HG03558 (cell line): ENCODE measurements around the gene OSBPL1A.

Experiments used
- ATAC-seq: cut with Tn5 transposase; IDR thresholded peaks from one replicate; pipeline ENCODE4 v1.9.1; 2021; ENCODE audit warnings: moderate number of reproducible peaks; ENCODE audit not compliant: unreplicated experiment; ENCODE audit errors: extremely low read depth

The OSBPL1A gene

DNA sequence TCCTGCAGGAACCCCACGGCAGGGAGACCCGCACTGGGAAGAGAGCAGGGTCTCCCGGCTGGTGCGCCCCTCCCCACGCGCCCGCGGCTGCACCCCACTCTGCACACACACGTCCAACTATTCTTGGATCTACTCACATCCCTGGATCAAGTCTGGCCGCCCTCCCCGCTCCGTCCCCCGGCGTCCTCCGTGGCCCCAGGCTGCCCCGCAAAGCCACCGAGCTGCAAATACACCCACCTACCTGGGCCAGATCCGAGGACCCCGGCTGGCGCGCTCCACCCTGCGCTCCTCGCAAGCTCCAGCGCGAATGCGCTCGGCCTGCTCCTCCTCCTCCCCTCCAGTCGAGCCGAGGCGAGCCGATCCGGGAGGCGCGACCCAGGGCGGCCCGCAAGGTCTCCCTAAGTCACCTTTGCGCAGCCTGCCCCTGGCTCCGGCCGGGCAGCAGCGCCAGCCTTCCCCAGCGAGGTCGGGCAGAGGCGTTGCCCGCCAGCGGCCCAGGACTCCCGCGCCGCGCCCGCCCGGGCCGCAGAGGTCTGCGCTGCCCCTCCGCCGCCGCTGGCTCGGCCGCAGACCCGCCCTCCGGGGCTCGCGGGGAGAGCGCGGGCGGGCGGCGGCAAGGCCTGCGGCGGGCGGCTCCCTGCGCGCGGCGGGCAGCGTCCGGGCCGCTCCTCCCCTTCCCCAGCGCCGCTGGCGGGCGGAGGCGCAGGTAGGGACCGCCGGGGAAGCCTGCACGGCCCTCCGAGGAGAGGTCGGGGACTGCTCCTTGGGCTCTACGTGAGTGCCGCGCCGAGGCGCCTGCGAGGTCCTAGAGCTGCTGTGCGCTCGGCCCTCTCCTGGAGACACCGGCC lies 126.0 kb downstream of the OSBPL1A start:
- ATAC-seq = no peak

GRCh38 chr18:24270937-24271380 lies 126.7 kb downstream of the OSBPL1A start:
- no peak for ATAC-seq

- ATAC-seq = no peak
These were observed 127.2 kb downstream of the OSBPL1A start for GRCh38 chr18:24270358-24270936.

- ATAC-seq = no peak
These were observed 128.7 kb downstream of the OSBPL1A start for GRCh38 chr18:24268784-24269550.

DNA sequence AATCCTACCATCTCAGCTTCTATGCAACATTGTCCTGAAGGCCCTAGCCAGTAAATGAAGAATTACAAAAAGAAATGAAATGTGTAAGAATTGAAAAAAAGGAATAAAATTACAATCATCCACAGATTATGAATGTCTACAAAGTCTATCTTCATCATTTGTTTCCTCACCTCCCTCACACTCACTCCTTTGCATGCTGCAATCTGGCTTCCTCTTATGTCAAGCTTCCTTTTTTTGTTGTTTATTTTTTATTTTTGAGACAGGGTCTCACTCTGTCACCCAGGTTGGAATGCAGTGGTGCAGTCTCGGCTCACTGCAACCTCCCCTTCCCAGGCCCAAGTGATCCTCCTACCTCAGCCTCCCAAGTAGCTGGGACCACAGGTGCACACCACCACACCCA lies 129.7 kb downstream of the OSBPL1A start:
- no peak for ATAC-seq

DNA sequence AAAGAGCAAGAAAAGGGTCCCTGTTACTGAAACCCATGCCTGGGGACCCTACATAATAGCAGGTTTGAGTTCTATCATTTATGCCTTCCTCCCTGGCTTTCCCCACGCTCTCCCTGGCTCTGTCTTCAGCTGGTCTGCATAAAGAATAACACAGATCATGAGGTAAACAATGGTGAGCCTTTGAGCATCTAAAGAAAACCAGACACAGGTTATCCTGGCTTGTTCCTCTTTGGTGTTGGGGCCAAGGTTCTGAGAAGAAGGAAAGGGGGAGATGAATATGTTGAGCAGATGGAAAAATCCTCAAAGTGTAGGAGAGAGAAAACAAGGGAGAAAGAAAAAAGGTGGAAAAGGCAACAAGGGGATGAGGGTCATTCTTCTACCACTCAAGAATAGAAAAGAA lies 131.5 kb downstream of the OSBPL1A start:
- ATAC-seq = no peak

DNA sequence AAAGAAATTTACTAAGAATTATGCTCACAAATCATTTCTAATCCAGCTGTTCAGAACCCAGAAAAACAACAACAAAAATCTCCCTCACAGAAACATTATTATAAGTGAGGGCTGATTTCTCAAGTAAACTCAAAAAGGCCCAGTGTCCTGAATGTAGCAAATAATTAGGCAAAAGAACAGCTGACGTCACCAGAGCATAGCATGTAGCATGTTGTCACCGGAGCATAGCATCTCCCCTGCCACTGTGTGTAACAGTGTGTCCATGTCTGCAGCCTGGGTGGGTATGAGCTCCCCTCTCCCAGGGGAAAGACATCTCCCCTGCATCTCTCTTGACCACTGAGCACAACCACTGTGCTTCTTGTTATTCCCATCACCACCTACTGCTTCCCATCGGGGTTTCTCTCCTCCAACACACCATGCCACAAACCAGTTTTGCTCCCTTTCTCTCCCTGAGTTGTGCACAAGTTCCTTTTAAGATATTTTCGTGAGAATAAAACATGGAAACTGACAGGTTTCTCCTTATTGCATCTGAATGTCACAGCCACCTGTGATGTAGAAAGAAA lies 132.0 kb downstream of the OSBPL1A start:
- ATAC-seq = no peak

- ATAC-seq = no peak
These were observed 134.6 kb downstream of the OSBPL1A start for GRCh38 chr18:24263050-24263449.

DNA sequence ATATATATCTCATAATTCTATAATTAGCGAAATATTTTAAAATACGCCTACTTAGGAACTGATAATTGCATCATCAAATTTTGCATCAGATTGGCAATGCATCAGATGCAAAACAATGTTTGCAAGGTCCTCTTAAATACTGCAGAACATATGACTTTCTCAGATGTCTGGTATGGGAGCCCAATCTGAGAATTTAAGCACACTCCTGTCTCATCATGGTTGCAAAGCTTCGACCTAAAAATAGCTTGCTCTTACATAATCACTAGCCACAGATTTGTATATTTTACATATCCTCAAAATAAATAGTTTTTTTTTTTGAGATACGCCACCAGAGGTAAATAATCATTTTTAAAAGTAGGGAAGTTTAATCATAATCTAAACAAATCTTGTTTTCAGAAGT lies 135.5 kb downstream of the OSBPL1A start:
- ATAC-seq = no peak

- ATAC-seq = no peak
These were observed 137.6 kb downstream of the OSBPL1A start for GRCh38 chr18:24259869-24260641.

- ATAC-seq = no peak
These were observed 143.6 kb downstream of the OSBPL1A start for GRCh38 chr18:24254071-24254470.

GRCh38 chr18:24249716-24250115 lies 147.9 kb downstream of the OSBPL1A start:
- ATAC-seq = no peak

DNA sequence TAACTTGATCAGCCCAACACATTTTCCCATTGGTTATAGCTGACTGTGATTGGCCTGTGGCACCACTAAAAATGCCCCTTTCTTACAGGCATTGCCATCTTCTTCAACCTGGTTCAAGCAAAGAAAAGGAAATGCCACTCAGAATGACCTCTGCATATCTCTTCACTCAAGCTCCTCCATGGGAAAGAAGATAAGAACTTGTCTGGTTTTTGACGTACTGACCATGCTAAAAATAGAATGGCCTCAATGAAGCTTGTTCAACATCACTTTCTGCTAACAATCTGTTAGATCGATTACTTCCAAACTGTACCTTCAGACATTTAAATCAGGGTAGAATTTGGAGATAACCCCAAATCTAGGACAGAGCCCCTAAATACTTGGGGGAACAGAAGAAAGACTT lies 149.3 kb downstream of the OSBPL1A start:
- ATAC-seq = no peak

DNA sequence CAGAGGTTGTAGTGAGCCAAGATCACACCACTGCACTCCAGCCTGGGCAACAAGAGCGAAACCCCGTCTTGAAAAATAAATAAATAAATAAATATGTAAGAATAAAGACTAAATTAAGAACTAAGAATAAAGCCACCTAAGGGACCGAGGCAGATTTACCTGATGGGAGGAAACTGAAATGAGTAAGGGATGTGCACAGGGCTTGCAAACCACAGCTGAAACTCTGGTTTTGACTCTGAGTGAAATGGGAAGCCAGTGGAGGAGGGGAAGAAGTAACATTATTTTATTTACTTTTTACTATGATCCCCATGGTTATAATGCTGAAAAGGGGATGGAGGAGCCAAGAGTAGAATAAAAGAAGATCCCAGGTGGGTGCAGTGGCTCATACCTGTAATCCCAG lies 151.5 kb downstream of the OSBPL1A start:
- ATAC-seq = peak; percentile 97

GRCh38 chr18:24244698-24245097 lies 152.9 kb downstream of the OSBPL1A start:
- no peak for ATAC-seq

- ATAC-seq = no peak
These were observed 153.9 kb downstream of the OSBPL1A start for GRCh38 chr18:24243677-24244076.

GRCh38 chr18:24239341-24239740 lies 158.3 kb downstream of the OSBPL1A start:
- ATAC-seq = no peak

DNA sequence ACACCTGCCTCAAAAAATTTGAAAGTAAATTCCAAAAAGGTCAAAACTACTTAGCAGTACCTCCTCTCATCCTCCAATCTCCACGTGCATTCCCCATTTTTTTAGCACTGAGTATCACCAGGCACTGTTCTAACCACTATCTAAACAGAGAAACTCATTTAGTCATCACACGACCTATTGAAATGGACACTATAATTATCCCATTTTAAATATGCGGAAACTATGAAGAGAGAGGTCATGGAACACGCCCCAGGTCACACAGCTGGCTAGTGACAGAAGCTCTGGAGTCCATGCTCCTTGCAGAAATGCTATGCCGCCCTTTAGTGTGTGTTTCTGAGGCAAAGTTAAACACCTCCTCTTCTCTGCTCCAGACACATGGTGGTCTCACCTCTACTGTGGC lies 159.2 kb downstream of the OSBPL1A start:
- no peak for ATAC-seq

DNA sequence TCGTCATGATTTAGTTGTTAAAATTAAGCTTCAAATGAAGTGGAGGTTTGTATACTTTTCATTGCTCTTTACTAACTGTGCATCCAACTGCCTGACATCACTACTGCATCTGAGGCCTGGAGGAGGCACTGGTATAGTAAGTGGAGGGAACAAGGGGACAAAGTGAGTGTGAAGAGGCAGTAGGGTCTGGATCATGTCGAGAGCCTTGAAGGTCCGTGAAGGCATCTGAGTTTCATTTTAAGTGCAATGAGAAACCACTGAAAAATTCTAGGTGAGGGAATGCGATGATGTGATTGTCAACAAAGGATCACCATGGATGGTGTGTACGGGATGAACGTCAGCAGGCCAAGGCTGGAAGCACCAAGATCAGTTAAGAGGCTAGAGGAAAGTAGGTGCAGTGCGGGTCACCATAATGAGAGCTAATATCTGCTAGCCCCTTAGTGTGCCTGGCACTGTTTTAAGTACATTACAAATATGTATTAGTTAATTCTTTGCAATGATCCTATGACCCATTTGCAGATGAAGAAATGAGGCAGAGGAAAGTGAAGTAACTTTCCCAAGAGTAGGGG lies 162.7 kb downstream of the OSBPL1A start:
- ATAC-seq = no peak

GRCh38 chr18:24234330-24234729 lies 163.3 kb downstream of the OSBPL1A start:
- no peak for ATAC-seq
